ENCODE data around the gene COX8A.
A peak's percentile ranks its signal among the peaks of the same experiment; 100 is the strongest.
"Not testable (repeated sequence)": the region's sequence is repeated elsewhere in the genome, so short reads cannot be mapped to it uniquely, and the experiment has no call there.

Gene COX8A

GRCh38 chr11:63970902-63971301, 3.5 kb upstream of the COX8A start:
- no peak for DNase-seq

DNA sequence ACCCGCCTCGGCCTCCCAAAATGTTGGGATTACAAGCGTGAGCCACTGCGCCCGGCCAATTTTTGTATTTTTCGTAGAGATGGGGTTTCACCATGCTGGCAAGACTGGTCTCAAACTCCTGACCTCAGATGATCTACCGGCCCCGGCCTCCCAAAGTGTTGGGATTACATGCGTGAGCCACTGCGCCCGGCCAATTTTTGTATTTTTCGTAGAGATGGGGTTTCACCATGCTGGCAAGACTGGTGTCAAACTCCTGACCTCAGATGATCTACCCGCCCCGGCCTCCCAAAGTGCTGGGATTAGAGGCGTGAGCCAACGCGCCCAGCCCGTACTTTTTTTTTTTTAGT, 535 bp upstream of the COX8A start:
- DNase-seq = not testable (repeated sequence)

DNA sequence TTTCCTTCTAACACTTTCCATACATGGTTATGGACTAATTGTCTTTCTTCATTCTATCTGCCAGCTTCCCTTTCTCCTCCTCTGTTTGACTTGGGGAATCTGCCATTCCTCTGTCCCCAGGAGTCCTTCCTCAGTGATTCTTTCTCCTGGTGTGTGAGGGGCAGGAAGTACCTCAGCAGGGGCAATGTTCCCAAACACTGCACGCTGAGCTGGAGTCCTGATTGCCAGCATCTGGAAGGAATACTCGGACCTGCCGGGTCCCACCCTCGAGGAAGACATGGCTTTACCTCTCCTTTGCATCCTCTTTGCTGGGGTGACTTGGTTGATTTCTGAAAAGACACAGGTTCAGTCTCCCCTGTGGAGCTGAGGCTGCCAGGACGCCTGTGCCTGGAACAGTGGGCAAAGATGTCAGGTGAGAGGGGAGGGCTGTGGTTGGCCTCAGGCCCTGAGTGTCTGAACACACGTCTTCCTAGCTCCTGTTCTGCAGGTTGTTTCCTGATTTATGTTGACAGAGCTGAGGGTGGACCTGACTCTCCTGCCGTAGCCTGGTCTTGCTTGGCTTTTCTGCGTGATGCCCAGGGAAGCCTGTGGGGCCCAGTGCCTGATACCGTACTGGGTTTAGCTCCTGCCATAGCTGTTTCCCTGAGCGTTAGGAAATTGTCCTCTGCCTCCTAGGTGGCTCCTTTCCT, 4.3 kb downstream of the COX8A start:
- no peak for DNase-seq

DNA sequence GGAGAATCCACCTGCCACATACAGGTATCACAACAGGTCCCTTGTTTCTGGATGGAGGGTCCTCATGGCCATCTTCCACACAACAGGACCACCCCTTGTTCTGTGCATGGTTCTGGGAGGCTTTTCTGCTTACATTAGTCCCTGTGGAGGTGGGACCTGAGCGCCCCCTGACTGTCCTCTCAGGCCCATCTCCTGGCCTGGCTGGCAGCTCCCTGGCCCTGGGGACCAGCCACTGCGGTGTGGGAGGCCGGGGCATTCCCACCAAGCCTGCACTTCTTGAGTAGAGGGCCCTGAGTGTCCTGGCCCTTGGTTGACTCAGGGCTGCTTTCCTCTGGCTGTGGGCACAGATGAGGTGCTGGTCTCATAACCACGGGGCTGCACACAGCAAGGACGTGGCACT, 5.0 kb downstream of the COX8A start:
- no peak for DNase-seq

DNA sequence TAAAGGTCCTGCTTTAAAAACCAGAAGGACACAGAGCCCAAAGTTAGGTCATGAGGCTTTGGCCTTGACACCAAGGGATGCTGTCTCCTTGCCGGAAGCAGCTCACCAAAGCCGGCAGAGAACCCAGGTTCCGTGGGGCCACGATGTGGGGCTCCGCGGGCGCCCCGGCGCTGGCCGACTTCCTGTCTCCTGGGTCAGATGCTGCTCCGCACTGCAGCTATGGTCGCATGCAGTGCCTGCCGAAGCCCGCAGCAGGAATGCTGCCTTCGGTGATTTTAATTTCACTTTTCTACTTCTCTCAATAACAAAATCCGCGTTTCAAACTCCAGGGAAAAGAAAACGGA, 11.4 kb downstream of the COX8A start:
- DNase-seq = no peak

- peak; percentile 86 for DNase-seq
These were observed 11.9 kb downstream of the COX8A start, which contains the start of gene OTUB1 for GRCh38 chr11:63986156-63986931. Gene OTUB1, plus strand, starts transcription at chr11:63986438. Its CDS starts 19 bp downstream, at chr11:63986457.

DNA sequence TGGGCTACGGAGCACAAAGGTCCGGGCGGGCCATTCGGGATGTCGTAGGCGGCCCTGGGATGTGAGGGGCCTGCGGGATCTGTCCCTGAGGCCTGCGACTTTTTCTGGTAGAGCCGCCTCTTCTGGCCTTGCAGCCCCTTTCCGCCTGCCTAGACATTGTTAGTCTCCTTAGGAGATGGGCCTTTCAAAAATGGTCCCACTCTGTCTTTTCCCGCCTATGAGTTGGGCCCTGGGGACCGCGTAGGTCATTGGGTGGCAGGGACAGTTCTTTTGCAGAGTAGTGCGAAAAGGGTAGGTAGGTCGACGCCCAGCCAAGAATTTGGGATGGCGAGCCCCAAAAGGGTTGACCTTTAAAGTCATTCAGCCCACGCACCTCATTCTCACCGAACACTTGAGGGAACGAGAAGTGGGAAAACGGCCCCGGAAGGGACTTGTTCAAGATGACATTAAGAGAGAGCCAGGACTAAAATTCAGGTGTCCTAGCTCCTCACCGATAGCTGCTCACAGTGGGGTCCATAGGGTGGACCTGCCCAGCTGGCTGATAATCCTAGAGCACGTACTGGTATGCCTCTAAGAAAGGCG, 12.6 kb downstream of the COX8A start:
- no peak for DNase-seq

GRCh38 chr11:63991558-63991957, 17.1 kb downstream of the COX8A start:
- no peak for DNase-seq

DNA sequence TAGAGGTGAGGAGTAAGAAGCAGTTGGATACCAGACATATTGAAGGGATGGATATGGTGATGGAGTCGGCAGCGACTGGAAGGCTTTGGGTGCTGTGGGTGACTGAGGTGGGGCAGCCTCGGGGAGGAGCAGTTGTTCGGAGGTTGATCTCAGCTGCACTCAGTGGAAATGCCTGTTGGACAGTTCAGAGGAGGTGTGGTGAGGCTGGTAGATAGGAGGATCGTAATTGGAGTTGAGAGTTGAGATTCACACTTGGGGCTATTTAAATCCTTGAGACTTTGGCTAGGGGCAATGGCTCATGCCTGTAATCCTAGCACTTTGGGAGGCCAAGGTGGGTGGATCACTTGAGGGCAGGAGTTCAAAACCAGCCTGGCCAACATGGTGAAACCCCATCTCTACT, 18.7 kb downstream of the COX8A start:
- no peak for DNase-seq

DNA sequence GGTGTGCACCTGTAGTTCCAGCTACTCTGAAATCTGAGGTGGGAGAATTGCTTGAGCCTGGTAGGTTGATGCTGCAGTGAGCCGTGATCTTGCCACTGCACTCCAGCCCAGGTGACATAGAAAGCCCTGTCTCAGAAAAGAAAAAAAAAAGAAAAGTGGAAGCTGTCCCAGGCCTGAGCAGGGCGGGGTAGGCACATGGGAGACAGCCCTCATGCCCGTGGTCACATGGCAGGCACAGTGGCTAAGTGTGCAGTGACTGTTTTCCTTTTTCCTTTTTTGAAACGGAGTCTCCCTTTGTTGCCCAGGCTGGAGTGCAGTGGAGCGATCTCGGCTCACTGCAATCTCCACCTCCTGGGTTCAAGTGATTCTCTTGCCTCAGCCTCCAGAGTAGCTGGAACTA, 19.6 kb downstream of the COX8A start:
- DNase-seq = no peak

DNA sequence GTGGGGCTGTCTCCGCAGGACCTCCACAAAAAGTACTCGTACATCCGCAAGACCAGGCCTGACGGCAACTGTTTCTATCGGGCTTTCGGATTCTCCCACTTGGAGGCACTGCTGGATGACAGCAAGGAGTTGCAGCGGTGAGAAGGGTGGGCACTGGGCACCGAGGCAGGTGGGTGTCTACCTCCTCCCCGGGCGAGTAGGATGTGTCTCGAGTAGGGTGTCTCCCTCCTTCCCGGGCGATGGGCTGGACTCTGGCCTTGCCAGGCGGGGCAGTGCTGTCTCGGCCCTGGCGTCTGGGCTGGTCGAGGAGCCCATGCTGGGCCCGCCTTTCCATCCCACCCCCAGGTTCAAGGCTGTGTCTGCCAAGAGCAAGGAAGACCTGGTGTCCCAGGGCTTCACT, 22.1 kb downstream of the COX8A start:
- no peak for DNase-seq

- DNase-seq = no peak
These were observed 22.8 kb downstream of the COX8A start for GRCh38 chr11:63997104-63997700.

DNA sequence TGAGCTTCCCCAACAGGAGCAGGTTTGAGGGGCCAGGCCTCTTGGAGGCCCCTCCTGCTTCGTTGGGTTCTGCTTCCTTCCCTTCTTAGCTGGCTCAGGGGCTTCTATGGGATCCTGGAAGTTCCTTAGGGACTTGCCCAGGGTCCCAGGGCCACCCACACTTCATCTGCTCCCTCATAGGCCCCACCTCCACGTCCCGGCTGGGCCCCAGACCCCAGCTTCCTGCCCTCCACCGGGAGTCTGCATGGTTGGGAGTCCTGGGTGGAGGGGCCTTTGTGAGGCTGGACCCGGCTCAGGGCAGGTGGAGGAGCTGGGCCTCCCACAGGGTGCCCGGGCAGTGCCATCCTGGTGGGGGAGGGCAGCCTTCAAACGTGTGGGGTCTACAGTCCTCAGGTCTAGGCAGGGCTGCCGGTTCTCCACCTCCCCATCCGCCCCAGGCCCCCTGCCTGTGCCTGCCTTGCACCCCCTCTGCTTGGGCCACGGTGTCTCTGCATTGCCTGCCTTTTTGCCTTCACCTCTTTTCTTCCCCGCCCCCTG, 23.4 kb downstream of the COX8A start:
- DNase-seq = no peak

DNA sequence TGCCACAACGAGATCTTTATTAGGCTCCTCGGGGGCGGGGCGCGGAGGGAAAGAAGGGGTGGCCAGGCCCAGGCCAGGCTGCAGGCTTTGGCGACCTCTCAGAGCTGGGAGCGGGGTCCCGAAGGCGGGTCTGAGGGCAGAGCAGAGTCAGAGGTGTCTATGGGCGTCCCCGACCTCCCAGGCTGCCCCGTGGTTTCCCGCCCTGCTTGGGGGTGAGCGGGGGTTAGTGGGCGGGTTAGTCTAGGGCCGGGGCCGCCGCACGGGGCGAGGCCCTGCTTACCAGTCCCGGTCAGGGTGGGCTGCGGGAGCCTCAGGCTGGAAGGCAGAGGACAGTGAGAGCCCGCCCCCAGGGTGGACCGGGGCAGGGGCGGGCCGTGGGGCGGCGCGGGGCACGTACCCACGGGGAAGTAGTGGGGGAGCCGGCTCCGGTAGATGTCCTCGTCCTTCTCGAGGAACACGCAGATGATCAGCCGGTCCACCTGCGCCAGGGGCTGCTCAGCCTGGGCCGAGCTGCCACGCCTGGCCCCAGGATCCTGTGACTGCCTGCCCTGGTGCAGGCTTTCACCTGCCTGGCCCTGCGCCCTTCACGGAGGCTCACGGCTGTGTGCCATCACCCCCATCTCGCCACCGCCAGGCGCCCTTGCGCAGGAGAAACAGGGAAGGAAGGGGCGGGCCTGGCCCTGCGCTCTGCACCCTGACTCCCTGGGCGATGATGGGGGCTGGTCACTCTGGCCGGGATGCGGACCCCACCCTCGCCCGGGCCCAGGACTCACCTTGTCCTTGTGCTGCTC, 24.3 kb downstream of the COX8A start:
- no peak for DNase-seq

- DNase-seq = peak; percentile 46
These were observed 25.1 kb downstream of the COX8A start for GRCh38 chr11:63999349-64000025.

- peak; percentile 69 for DNase-seq
These were observed 25.8 kb downstream of the COX8A start for GRCh38 chr11:64000026-64000739.

- DNase-seq = no peak
These were observed 26.5 kb downstream of the COX8A start for GRCh38 chr11:64000740-64001483.

DNA sequence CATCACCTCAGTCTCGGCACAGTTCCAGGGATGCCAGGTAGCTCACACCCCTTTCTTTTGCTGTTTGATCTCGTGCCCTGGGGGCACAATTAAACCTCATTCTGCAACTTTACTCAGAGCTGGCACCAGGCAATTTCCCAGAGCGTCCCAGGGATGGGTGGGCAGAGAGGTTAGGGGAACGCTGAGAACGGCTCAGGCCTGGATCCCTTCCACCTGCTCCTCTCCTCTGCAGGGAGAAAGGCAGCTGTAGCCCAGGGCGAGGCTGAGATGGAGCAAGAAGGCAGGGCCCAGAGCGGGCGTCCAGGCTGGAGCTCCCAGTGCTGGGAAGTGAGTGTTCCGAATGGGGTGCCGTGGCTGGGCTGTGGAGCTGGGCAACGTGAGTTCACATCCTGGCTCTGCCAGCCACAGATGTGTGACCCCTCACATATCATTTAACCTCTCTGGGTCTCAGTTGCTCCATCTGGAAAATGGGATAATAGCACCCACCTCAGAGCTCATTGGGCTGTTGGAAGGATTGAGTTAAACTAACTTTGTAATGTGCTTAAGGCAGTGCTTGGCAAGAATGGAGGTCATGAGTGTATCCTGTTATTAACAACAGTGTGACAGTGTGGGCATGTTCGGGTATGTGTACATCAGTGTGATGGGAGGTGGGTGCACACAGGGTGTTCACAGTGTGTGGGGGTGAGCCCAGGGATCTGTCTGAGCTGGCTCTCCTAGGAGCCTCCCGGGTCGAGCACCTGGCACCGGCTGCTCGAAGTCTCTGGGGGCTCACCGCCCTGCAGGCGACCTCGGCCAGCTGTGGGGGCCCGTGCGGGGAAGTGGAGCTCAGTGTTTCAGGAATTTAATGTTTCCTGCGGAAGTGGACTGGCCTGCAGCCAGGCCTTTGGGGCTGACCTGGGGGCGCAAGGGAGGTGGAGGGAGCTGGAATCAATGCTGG, 27.3 kb downstream of the COX8A start:
- peak; percentile 36 for DNase-seq
